ENCODE measurements around the gene PRKCA. TPM values are rescaled to one million over a fixed set of nuclear protein-coding genes. Genes with fewer than 3 reads are reported as not detected.

PRKCA gene
- total and polyA plus RNA-seq, 9 of the 15 experiments (the other 6 are each of a cell fraction or from before 2014, with no cell fraction given): 3.2 to 33.0 (median 17.8) TPM

GRCh38 chr17:66811683-66812054, 509.3 kb downstream of the PRKCA start:
- ATAC-seq (no peak), DNase-seq (ENCODE audit: extremely low read depth in 1 of 4, low spot score in 3 of 4) (no peak), FAIRE-seq (no peak)
- ChIA-PET CTCF (ENCODE audit: low intra/inter-chr PET ratio) (no interaction called here), POLR2A (no interaction called here)
- H3K79me2 ChIP-seq (ENCODE audit: control insufficient read depth, insufficient read depth, low read length): no peaks in the 10 kb centered on the region
- H4K20me1 ChIP-seq (replicated peaks; ENCODE audit: control insufficient read depth, insufficient read depth, low read length): no peaks in the 10 kb centered on the region
- H3K36me3 ChIP-seq (ENCODE audit: control insufficient read depth, insufficient read depth, low read length): no peaks in the 10 kb centered on the region
- 22% methylated on average over 8 of the region's 9 CpGs for WGBS (ENCODE audit: insufficient coverage, low coverage, missing lambda C conversion rate)
- H2AFZ ChIP-seq (ENCODE audit: low read depth, low read length): no peak overlapping the region
- in situ Hi-C loops (cut with MboI) (no loop called here), intact Hi-C loops (cut with micrococcal nuclease) (no loop called here)
- no peak overlapping the region for H3K4me3 ChIP-seq
- H3K4me1 ChIP-seq (replicated peaks in 1 of 2; ENCODE audit: control insufficient read depth in 2 of 2, insufficient read depth in 2 of 2, low read length in 2 of 2): no peaks in the 10 kb centered on the region
- H3K9me3 ChIP-seq (replicated peaks; ENCODE audit: control insufficient read depth, insufficient read depth, low read depth, low read length): no peaks in the 10 kb centered on the region
- H3K9ac ChIP-seq (ENCODE audit: insufficient read depth in 1 of 2, low read depth in 2 of 2, low read length in 2 of 2): no peak overlapping the region
- no peak overlapping the region for H3K4me2 ChIP-seq (ENCODE audit: insufficient read depth, low read length)
- no TSS peak for BruUV-seq (replicated peaks)
- no peak overlapping the region for H3K27ac ChIP-seq (ENCODE audit: extremely low read depth, low read depth, low read length)
- H3K27me3 ChIP-seq (ENCODE audit: control insufficient read depth in 2 of 2, insufficient read depth in 2 of 2, low read length in 2 of 2): peaks cover 0 to 20% of the 10 kb centered on the region in 2 experiments; a peak in 2 of 5 replicates
- H3K9me1 ChIP-seq (ENCODE audit: control insufficient read depth, insufficient read depth, low read length): no peaks in the 10 kb centered on the region
- TF ChIP-seq MEIS2 (IDR thresholded peaks at IDR 0.05; ENCODE audit: partially characterized antibody): no peak
- no peak for TF ChIP-seq CUX1 (CRISPR knock-in tag; IDR thresholded peaks at IDR 0.05)
- no peak for TF ChIP-seq FOXP4 (CRISPR knock-in tag; IDR thresholded peaks at IDR 0.05; ENCODE audit: borderline replicate concordance)
- no peak for TF ChIP-seq CREBBP (IDR thresholded peaks at IDR 0.05; ENCODE audit: low read depth, low read length)
- TF ChIP-seq RB1 (IDR thresholded peaks at IDR 0.05; ENCODE audit: low read depth): no peak
- TF ChIP-seq ZZZ3 (IDR thresholded peaks at IDR 0.05): no peak
- TF ChIP-seq ZNF134 (CRISPR knock-in tag; conservative IDR thresholded peaks at IDR 0.05): no peak
- TF ChIP-seq BRCA1 (IDR thresholded peaks at IDR 0.05): no peak
- no peak for TF ChIP-seq BRCA1 (CRISPR knock-in tag; IDR thresholded peaks at IDR 0.05)
- TF ChIP-seq TAF15 (IDR thresholded peaks at IDR 0.05; ENCODE audit: low read depth, low read length): no peak
- TF ChIP-seq ZNF253 (CRISPR knock-in tag; conservative IDR thresholded peaks at IDR 0.05): no peak
- no peak for TF ChIP-seq XRCC3 (IDR thresholded peaks at IDR 0.05)
- no peak for TF ChIP-seq ZNF592 (IDR thresholded peaks at IDR 0.05)

Data from K562 (cell line).